H9 (cell line): ENCODE data around the gene RTTN. TPM values are rescaled to one million over a fixed set of nuclear protein-coding genes. Genes with fewer than 3 reads are reported as not detected.

ENCODE experiments used
- DNase-seq: peaks from one replicate; pipeline ENCODE4 v3.0.0-alpha.2; 2017
- H2AFZ ChIP-seq: one replicate; pipeline ENCODE4 v1.6.1; 2013; ENCODE audit warnings: mild to moderate bottlenecking, low read length, control low read depth, moderate library complexity
- H2AK5ac ChIP-seq: 2 replicates; pipeline ENCODE4 v1.6.1; 2013; ENCODE audit warnings: low read length, control low read depth, mixed read lengths; ENCODE audit not compliant: insufficient read length
- H2BK120ac ChIP-seq: one replicate; pipeline ENCODE4 v1.6.1; 2013; ENCODE audit warnings: low read depth, mild to moderate bottlenecking, low read length, control low read depth, inconsistent platforms; ENCODE audit not compliant: poor library complexity, severe bottlenecking
- H2BK12ac ChIP-seq: 2 replicates; pipeline ENCODE4 v1.6.1; 2013; ENCODE audit warnings: low read length, control low read depth, mixed read lengths, low read depth; ENCODE audit not compliant: insufficient read length
- H2BK15ac ChIP-seq: 2 replicates; pipeline ENCODE4 v1.6.1; 2013; ENCODE audit warnings: low read depth, low read length, control low read depth
- H2BK20ac ChIP-seq: one replicate; pipeline ENCODE4 v1.6.1; 2013; ENCODE audit warnings: low read depth, mild to moderate bottlenecking, low read length, control low read depth, inconsistent platforms; ENCODE audit not compliant: poor library complexity, severe bottlenecking
- H2BK5ac ChIP-seq: 2 replicates; pipeline ENCODE4 v1.6.1; 2013; ENCODE audit warnings: low read length, control low read depth, mixed read lengths; ENCODE audit not compliant: insufficient read length
- H3K14ac ChIP-seq: 2 replicates; pipeline ENCODE4 v1.6.1; 2013; ENCODE audit warnings: low read length, control low read depth; ENCODE audit not compliant: insufficient read depth
- H3K18ac ChIP-seq: 2 replicates; pipeline ENCODE4 v1.6.1; 2013; ENCODE audit warnings: low read depth, mild to moderate bottlenecking, mixed read lengths, low read length, control low read depth; ENCODE audit not compliant: insufficient read length
- H3K23ac ChIP-seq: 2 replicates; pipeline ENCODE4 v1.6.1; 2013; ENCODE audit warnings: low read length, control low read depth, mixed read lengths, low read depth; ENCODE audit not compliant: insufficient read length
- H3K23me2 ChIP-seq: 2 replicates; pipeline ENCODE4 v1.6.1; 2013; ENCODE audit warnings: low read depth, mild to moderate bottlenecking, mixed read lengths, low read length, control low read depth; ENCODE audit not compliant: insufficient read length, poor library complexity, severe bottlenecking
- H3K27ac ChIP-seq: 2 replicates; pipeline ENCODE4 v1.5.1; 2013; ENCODE audit warnings: low read length, control low read depth, mixed read lengths, low read depth; ENCODE audit not compliant: insufficient read length
- H3K27me3 ChIP-seq: 2 replicates; pipeline ENCODE4 v1.6.1; 2013; ENCODE audit warnings: low read length, control low read depth, inconsistent platforms; ENCODE audit not compliant: insufficient read depth
- H3K4ac ChIP-seq: 2 replicates; pipeline ENCODE4 v1.6.1; 2013; ENCODE audit warnings: low read depth, mild to moderate bottlenecking, control low read depth, inconsistent platforms, low read length, moderate library complexity
- H3K4me1 ChIP-seq: 2 replicates; pipeline ENCODE4 v1.6.1; 2013; ENCODE audit warnings: low read length, control low read depth, inconsistent platforms; ENCODE audit not compliant: insufficient read depth
- H3K4me2 ChIP-seq: 2 replicates; pipeline ENCODE4 v1.6.1; 2013; ENCODE audit warnings: low read length, control low read depth, mixed read lengths; ENCODE audit not compliant: insufficient read length, insufficient read depth
- H3K56ac ChIP-seq: 2 replicates; pipeline ENCODE4 v1.6.1; 2013; ENCODE audit warnings: low read depth, mild to moderate bottlenecking, mixed read lengths, low read length, control low read depth; ENCODE audit not compliant: insufficient read length
- H3K79me1 ChIP-seq: 2 replicates; pipeline ENCODE4 v1.6.1; 2013; ENCODE audit warnings: low read depth, mild to moderate bottlenecking, moderate library complexity, low read length, control low read depth, inconsistent platforms; ENCODE audit not compliant: insufficient read depth, poor library complexity, severe bottlenecking
- H3K79me2 ChIP-seq: 2 replicates; pipeline ENCODE4 v1.6.1; 2013; ENCODE audit warnings: low read length, control low read depth, inconsistent platforms; ENCODE audit not compliant: insufficient read depth
- H3K9ac ChIP-seq: 2 replicates; pipeline ENCODE4 v1.6.1; 2013; ENCODE audit warnings: low read length, control low read depth, mixed read lengths; ENCODE audit not compliant: insufficient read length; ENCODE audit errors: extremely low read depth
- H3K9me3 ChIP-seq: one replicate; pipeline ENCODE4 v1.6.1; 2013; ENCODE audit warnings: low read depth, low read length, inconsistent platforms; ENCODE audit not compliant: control insufficient read depth
- H3T11ph ChIP-seq: one replicate; pipeline ENCODE4 v1.6.1; 2013; ENCODE audit warnings: mild to moderate bottlenecking, low read length, control low read depth, inconsistent platforms
- H4K20me1 ChIP-seq: one replicate; pipeline ENCODE4 v1.6.1; 2013; ENCODE audit not compliant: control insufficient read depth, insufficient read length, insufficient read depth
- H4K5ac ChIP-seq: 2 replicates; pipeline ENCODE4 v1.6.1; 2013; ENCODE audit warnings: low read depth, mild to moderate bottlenecking, mixed read lengths, low read length, control low read depth; ENCODE audit not compliant: insufficient read length
- H4K8ac ChIP-seq: replicated peaks from 2 replicates; pipeline ENCODE4 v1.6.1; 2013; ENCODE audit warnings: low read length, control low read depth, mixed read lengths, low read depth; ENCODE audit not compliant: insufficient read length
- H4K91ac ChIP-seq: 2 replicates; pipeline ENCODE4 v1.6.1; 2013; ENCODE audit warnings: low read depth, mild to moderate bottlenecking, moderate library complexity, mixed read lengths, low read length, control low read depth; ENCODE audit not compliant: insufficient read length
- H3K27ac Mint-ChIP-seq, 3 experiments: 2 replicates in 2 of 3; 3 replicates in 1 of 3; pipeline ENCODE4 v1.8.0; 2020 to 2021; ENCODE audit warnings: mixed read lengths in 3 of 3, mild to moderate bottlenecking in 1 of 3, moderate library complexity in 1 of 3
- H3K27me3 Mint-ChIP-seq: 2 replicates; pipeline ENCODE4 v1.8.0; 2021; ENCODE audit warnings: low read depth, mild to moderate bottlenecking, moderate library complexity, mixed read lengths
- H3K36me3 Mint-ChIP-seq, 3 experiments: 2 replicates in 2 of 3; 3 replicates in 1 of 3; pipeline ENCODE4 v1.8.0; 2020 to 2021; ENCODE audit warnings: low read depth in 3 of 3, mixed read lengths in 3 of 3; ENCODE audit not compliant: insufficient read depth in 1 of 3
- H3K4me1 Mint-ChIP-seq, 2 experiments: 2 replicates each; pipeline ENCODE4 v1.8.0; 2020; ENCODE audit warnings: mixed read lengths in 2 of 2
- H3K4me3 Mint-ChIP-seq, 2 experiments: 2 replicates in 1 of 2; 3 replicates in 1 of 2; pipeline ENCODE4 v1.8.0; 2020 to 2021; ENCODE audit warnings: mild to moderate bottlenecking in 2 of 2, mixed read lengths in 2 of 2, moderate library complexity in 1 of 2
- H3K9me3 Mint-ChIP-seq, 2 experiments: 2 replicates in 1 of 2; 3 replicates in 1 of 2; pipeline ENCODE4 v1.8.0; 2020; ENCODE audit warnings: mild to moderate bottlenecking in 2 of 2, mixed read lengths in 2 of 2, moderate library complexity in 1 of 2
- WGBS: extraction: QIAGEN DNeasy Blood & Tissue Kit; methylation state at CpG from one replicate; pipeline ENCODE4 v1.1.7; 2013; ENCODE audit warnings: missing lambda C conversion rate, low lambda C conversion rate, mixed read lengths; ENCODE audit not compliant: insufficient read length; ENCODE audit errors: extremely low coverage; 5-methylcytosine and 5-hydroxymethylcytosine counted together
- total RNA-seq: library from RNA; stranded (reverse); gene quantifications from 2 replicates; pipeline ENCODE4 v1.2.1, GENCODE V29; 2021
- TF ChIP-seq, protein P1 (sequence below): fragments of 200-600 bp; sonication (generic); conservative IDR thresholded peaks from 3 replicates; pipeline ENCODE4 v1.8.0; 2021; ENCODE audit warnings: antibody characterized with exemption, mild to moderate bottlenecking

RTTN gene
- total RNA-seq, 1 experiment from 2014 or later, result 17.6 TPM

- no peaks in the 10 kb centered on the region for H3K79me2 ChIP-seq
- Mint-ChIP-seq H3K4me1 (no peaks in the 10 kb centered on the region), H3K27me3 (no peaks in the 10 kb centered on the region), H3K27ac (peak overlapping the region in 1 of 3 experiments; percentile 86; a peak in 2 of 7 replicates), H3K36me3 (peaks cover 2 to 10% (median 8%) of the 10 kb centered on the region in 3 experiments; a peak in 4 of 7 replicates), H3K9me3 (no peaks in the 10 kb centered on the region), H3K4me3 (no peak overlapping the region)
- H3K27me3 ChIP-seq, result no peaks in the 10 kb centered on the region
- no CpG with 5 or more reads among the region's 6 CpGs for WGBS
- H3K4me2 ChIP-seq, result no peak overlapping the region
- no peak overlapping the region for H2BK12ac ChIP-seq
- no peak overlapping the region for H3K14ac ChIP-seq
- no peak overlapping the region for H2BK20ac ChIP-seq
- no peak overlapping the region for H3K4ac ChIP-seq
- no peaks in the 10 kb centered on the region for H3K4me1 ChIP-seq
- TF ChIP-seq, protein P1, sequence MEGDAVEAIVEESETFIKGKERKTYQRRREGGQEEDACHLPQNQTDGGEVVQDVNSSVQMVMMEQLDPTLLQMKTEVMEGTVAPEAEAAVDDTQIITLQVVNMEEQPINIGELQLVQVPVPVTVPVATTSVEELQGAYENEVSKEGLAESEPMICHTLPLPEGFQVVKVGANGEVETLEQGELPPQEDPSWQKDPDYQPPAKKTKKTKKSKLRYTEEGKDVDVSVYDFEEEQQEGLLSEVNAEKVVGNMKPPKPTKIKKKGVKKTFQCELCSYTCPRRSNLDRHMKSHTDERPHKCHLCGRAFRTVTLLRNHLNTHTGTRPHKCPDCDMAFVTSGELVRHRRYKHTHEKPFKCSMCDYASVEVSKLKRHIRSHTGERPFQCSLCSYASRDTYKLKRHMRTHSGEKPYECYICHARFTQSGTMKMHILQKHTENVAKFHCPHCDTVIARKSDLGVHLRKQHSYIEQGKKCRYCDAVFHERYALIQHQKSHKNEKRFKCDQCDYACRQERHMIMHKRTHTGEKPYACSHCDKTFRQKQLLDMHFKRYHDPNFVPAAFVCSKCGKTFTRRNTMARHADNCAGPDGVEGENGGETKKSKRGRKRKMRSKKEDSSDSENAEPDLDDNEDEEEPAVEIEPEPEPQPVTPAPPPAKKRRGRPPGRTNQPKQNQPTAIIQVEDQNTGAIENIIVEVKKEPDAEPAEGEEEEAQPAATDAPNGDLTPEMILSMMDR, result no peak
- DNase-seq, result no peak
- H3K79me1 ChIP-seq, result no peaks in the 10 kb centered on the region
- H3K9ac ChIP-seq, result no peak overlapping the region
- no peaks in the 10 kb centered on the region for H3K9me3 ChIP-seq
- no peaks in the 10 kb centered on the region for H4K20me1 ChIP-seq
- H4K5ac ChIP-seq, result no peak overlapping the region
- H3K18ac ChIP-seq, result no peak overlapping the region
- H3K27ac ChIP-seq, result no peak overlapping the region
- H4K8ac ChIP-seq, result no peak overlapping the region
- H3K23ac ChIP-seq, result no peak overlapping the region
- no peak overlapping the region for H3K56ac ChIP-seq
- H4K91ac ChIP-seq, result no peak overlapping the region
- H2BK15ac ChIP-seq, result no peak overlapping the region
- no peak overlapping the region for H2BK5ac ChIP-seq
- no peak overlapping the region for H2AK5ac ChIP-seq
- H2BK120ac ChIP-seq, result no peak overlapping the region
- H2AFZ ChIP-seq, result no peak overlapping the region
- no peak overlapping the region for H3T11ph ChIP-seq
- H3K23me2 ChIP-seq, result no peaks in the 10 kb centered on the region
Measured at GRCh38 chr18:70037431-70038061, 167.9 kb downstream of the RTTN start.
